Heart right ventricle (tissue), 16 donors: ENCODE results near the gene SHCBP1L. TPM values are rescaled to one million over a fixed set of nuclear protein-coding genes. Genes with fewer than 3 reads are reported as not detected.

Source experiments
- ATAC-seq, 8 donors: fragments of 200-7000 bp; cut with Tn5 transposase; one replicate each; pipeline ENCODE4 v1.9.1; 2020; ENCODE audit warnings: mild to moderate bottlenecking in 8 of 8, moderate library complexity in 8 of 8, moderate number of reproducible peaks in 1 of 8
- DNase-seq, 2 donors: peaks; one replicate each; pipeline ENCODE4 v3.0.0-alpha.2; 2020
- H3K27ac ChIP-seq, 10 donors: fragments of 200-600 bp; sonication (generic) in 2 of 10; one replicate each; pipeline versions ENCODE4 v1.5.0 to v1.8.0; 2020 to 2022; ENCODE audit warnings: mild to moderate bottlenecking in 3 of 10
- H3K27me3 ChIP-seq, 7 donors: fragments of 200-600 bp; one replicate each; pipeline ENCODE4 v1.8.0; 2021 to 2022; ENCODE audit warnings: mild to moderate bottlenecking in 2 of 7
- H3K36me3 ChIP-seq, 9 donors: fragments of 200-600 bp; sonication (generic) in 1 of 9; one replicate each; pipeline versions ENCODE4 v1.5.0 to v1.8.0; 2020 to 2022; ENCODE audit warnings: mild to moderate bottlenecking in 2 of 9
- H3K4me1 ChIP-seq, 9 donors: fragments of 200-600 bp; sonication (generic) in 1 of 9; one replicate each; pipeline versions ENCODE4 v1.5.0 to v1.8.0; 2020 to 2022; ENCODE audit warnings: mild to moderate bottlenecking in 4 of 9
- H3K4me3 ChIP-seq, 10 donors: fragments of 200-600 bp; sonication (generic) in 2 of 10; one replicate each; pipeline versions ENCODE4 v1.5.0 to v1.8.0; 2020 to 2022; ENCODE audit warnings: mild to moderate bottlenecking in 7 of 10, moderate library complexity in 2 of 10
- H3K9me3 ChIP-seq, 11 donors: fragments of 200-600 bp in 10 of 11; sonication (generic) in 2 of 11; one replicate each; pipeline versions ENCODE4 v1.5.0 to v1.8.0; 2013 to 2022; ENCODE audit warnings: mild to moderate bottlenecking in 2 of 11, control low read depth in 1 of 11, moderate library complexity in 1 of 11
- CTCF ChIP-seq, 9 donors: fragments of 200-600 bp; sonication (generic) in 2 of 9; IDR thresholded peaks; one replicate each; pipeline versions ENCODE4 v1.5.0 to v1.8.0; 2021 to 2022; ENCODE audit warnings: antibody characterized with exemption in 9 of 9, mild to moderate bottlenecking in 5 of 9, moderate library complexity in 1 of 9
- WGBS, 2 donors: extraction: QIAGEN DNeasy Blood & Tissue Kit; methylation state at CpG; one replicate each; pipeline ENCODE4 v1.1.7; 2013; ENCODE audit warnings: inconsistent platforms in 1 of 2; 5-methylcytosine and 5-hydroxymethylcytosine counted together
- intact Hi-C, 10 donors: fragments of 100-400 bp; cut with DNase I; formaldehyde crosslinking; loops; one replicate each; pipeline versions ENCODE4 v1.11.1 to v1.14.2; 2022
- polyA plus RNA-seq, 2 donors: library from polyadenylated mRNA; stranded (reverse); fragments of 200-250 nt; gene quantifications; one replicate each; pipeline ENCODE4 v1.2.3, GENCODE V29; 2013
- total RNA-seq, 10 donors: library from RNA; stranded (reverse); fragmentation: NEBNext Ultra II Directional in 3 of 10; extraction: Animal tissue kit (Norgen Biotek cat#: 25700) in 3 of 10; gene quantifications; one replicate each; pipeline versions ENCODE4 v1.2.1 to v1.2.4, GENCODE V29; 2021 to 2023
- donor health status: Arrhythmogenic right ventricular cardiomyopathy.
- donor health status: ischemic (EF 13 %, LVEDD 7.1; RV severe dilation, severe dysfunction).
- donor health status: healthy with polysubstance abuse.
- donor health status: DM: no; HTN: yes; CAD: no.
- donor health status: DM: no; HTN: no; CAD: no.
- donor health status: ischemic (EF 25% LVEDD 6.9; RV normal size, moderate dysfunction).
- donor health status: ischemic (EF 25% LVEDD 5.7; RV mildly dilated, moderate dysfunction).
- donor health status: healthy.
- donor health status: DM: yes; HTN: yes; CAD: no.
- donor health status: Ischemic cardiomyopathy.
- donor health status: ischemic (EF 35%, LVEDD 5.7; RV mildly dilated, moderate dysfunction).
- donor health status: nonischemic (EF 11% LVEDD 7.7; RV severe dilation, severe dysfunction).
- donor health status: DM: yes; HTN: yes; CAD: no.
- donor health status: PGD.
- donor health status: ischemic (EF 29% LVEDD 5.4; RV normal size, mild dysfunction).
- donor health status: nonischemic (EF 23%, LVEDD 6.1; RV moderate dilation, normal function).

SHCBP1L gene
- total and polyA plus RNA-seq, 12 donors = 0.09 TPM; not detected in 11

GRCh38 chr1:182872881-182873280 lies 80.1 kb downstream of the SHCBP1L start:
- Histone ChIP-seq H3K27me3 (no peaks in the 10 kb centered on the region), H3K4me3 (no peak overlapping the region), H3K9me3 (no peaks in the 10 kb centered on the region), H3K36me3 (peaks cover 0 to 100% (median 99%) of the 10 kb centered on the region in 9 donors), H3K27ac (no peak overlapping the region), H3K4me1 (no peaks in the 10 kb centered on the region)
- 96 to 97% methylated on average over 3 of the region's 3 CpGs for WGBS, 2 donors
- DNase-seq (no peak), ATAC-seq (no peak)
- no peak for TF ChIP-seq CTCF (IDR thresholded peaks at IDR 0.05)
- intact Hi-C loops = loop anchor here in 2 of 10 donors (10.0 kb wide), 2 partner anchors 262 to 662 kb away; no protein-coding TSS in a partner anchor

GRCh38 chr1:182869241-182869666 lies 83.7 kb downstream of the SHCBP1L start:
- TF ChIP-seq CTCF (IDR thresholded peaks at IDR 0.05) = no peak
- H3K4me1 ChIP-seq = no peaks in the 10 kb centered on the region
- H3K36me3 ChIP-seq = peaks cover 0 to 100% (median 86%) of the 10 kb centered on the region in 9 donors
- H3K4me3 ChIP-seq = no peak overlapping the region
- intact Hi-C loops = loop anchor here in 1 of 10 donors (10.0 kb wide), 1 partner anchor 266 kb away; no protein-coding TSS in a partner anchor
- 96% methylated on average over 12 of the region's 12 CpGs for WGBS, 2 donors
- ATAC-seq = peak in 3 of 8 donors; percentile 28 to 31 (median 28)
- no peaks in the 10 kb centered on the region for H3K9me3 ChIP-seq
- H3K27ac ChIP-seq = no peak overlapping the region
- H3K27me3 ChIP-seq = no peaks in the 10 kb centered on the region
- no peak for DNase-seq

- no peak overlapping the region for H3K27ac ChIP-seq
- H3K4me3 ChIP-seq = no peak overlapping the region
- DNase-seq = no peak
- TF ChIP-seq CTCF (IDR thresholded peaks at IDR 0.05) = no peak
- peaks cover 0 to 100% (median 84%) of the 10 kb centered on the region in 9 donors for H3K36me3 ChIP-seq
- H3K9me3 ChIP-seq = no peaks in the 10 kb centered on the region
- no peak for ATAC-seq
- no peaks in the 10 kb centered on the region for H3K27me3 ChIP-seq
- intact Hi-C loops = loop anchor here in 1 of 10 donors (10.0 kb wide), 1 partner anchor 267 kb away; no protein-coding TSS in a partner anchor
- no peaks in the 10 kb centered on the region for H3K4me1 ChIP-seq
Measured at GRCh38 chr1:182867861-182868260, 85.1 kb downstream of the SHCBP1L start.

- DNase-seq (no peak), ATAC-seq (no peak)
- no peak for TF ChIP-seq CTCF (IDR thresholded peaks at IDR 0.05)
- intact Hi-C loops = loop anchor here in 1 of 10 donors (10.0 kb wide), 1 partner anchor 271 kb away; no protein-coding TSS in a partner anchor
- H3K4me3 ChIP-seq = no peak overlapping the region
- no peaks in the 10 kb centered on the region for H3K27me3 ChIP-seq
- 96 to 97% methylated on average over 5 of the region's 5 CpGs for WGBS, 2 donors
- peaks cover 0 to 100% (median 86%) of the 10 kb centered on the region in 9 donors for H3K36me3 ChIP-seq
- H3K27ac ChIP-seq = no peak overlapping the region
- H3K9me3 ChIP-seq = no peaks in the 10 kb centered on the region
- H3K4me1 ChIP-seq = no peaks in the 10 kb centered on the region
Measured at GRCh38 chr1:182863940-182864339, 89.0 kb downstream of the SHCBP1L start.
